ENCODE data around the gene WDFY4.

WDFY4 gene

DNA sequence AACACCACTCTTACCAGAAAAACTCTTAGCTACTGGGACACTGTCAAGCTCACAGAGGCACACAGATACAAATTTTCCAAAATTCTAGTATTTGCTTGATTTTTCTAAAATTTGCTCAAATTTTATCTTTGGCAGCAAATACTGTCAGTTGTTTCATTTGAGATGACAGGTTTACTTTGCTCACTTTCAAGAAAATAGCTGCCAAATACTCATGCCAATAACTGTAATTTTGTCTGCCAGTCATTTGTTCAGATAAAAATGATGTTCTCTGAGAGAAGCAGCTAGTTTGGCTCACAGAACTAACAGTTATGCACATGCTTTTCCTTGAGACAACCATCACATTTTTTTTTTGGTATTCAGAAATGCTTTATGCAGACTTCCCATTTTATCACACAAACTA, 172.2 kb downstream of the WDFY4 start:
- no peak for DNase-seq (ENCODE audit: insufficient read length, low spot score)

DNA sequence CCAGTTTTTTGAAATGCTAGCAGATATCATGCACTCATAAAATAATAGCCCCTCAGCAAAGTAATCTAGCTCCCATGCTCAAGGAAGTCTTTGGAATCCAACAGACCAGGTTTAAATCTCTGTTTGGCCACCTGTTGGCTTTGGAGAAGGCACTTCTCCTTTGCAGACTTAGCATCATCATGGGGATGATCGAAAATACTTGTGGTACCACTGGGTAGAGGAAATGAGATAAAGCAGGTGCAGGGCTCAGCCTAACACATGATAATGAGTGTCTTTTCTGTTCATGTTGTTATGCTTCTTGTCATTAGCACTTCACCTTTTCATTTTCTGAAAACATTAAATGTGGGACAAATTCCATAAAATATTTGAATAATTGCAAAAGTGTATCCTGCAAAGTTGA, 187.6 kb downstream of the WDFY4 start:
- no peak for FAIRE-seq

More for the DNA sequence above, 172.2 kb downstream of the WDFY4 start:
- TF ChIP-seq CTCF (IDR thresholded peaks at IDR 0.05; ENCODE audit: insufficient read depth, missing control alignments), result no peak
- no peak for FAIRE-seq

GRCh38 chr10:48878091-48878490, 193.4 kb downstream of the WDFY4 start:
- no peak for FAIRE-seq
- no peak for DNase-seq (ENCODE audit: insufficient read length, low spot score)
- TF ChIP-seq CTCF (IDR thresholded peaks at IDR 0.05; ENCODE audit: insufficient read depth, missing control alignments), result no peak

More for the DNA sequence above, 187.6 kb downstream of the WDFY4 start:
- no peak for DNase-seq (ENCODE audit: insufficient read length, low spot score)
- TF ChIP-seq CTCF (IDR thresholded peaks at IDR 0.05; ENCODE audit: insufficient read depth, missing control alignments), result no peak

DNA sequence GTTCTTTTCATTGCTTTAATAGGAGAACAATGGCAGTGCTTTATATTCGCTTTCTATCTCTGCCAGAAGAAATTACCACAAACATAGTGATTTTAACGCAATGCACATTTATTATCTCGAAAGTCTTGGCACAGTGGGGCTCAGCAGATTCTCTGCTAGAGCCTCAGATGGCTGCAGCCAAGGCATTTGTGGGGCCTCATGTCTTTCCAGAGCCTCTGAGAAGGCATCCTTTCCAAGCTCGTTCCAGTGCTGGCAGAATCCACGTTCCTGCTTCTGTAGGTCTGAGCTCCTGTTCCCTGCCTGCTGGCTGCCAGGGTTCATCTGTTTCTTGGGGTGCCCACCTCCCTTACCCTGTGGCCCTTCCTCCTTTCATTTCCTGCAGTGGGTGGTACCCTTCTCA, 194.8 kb downstream of the WDFY4 start:
- TF ChIP-seq CTCF (IDR thresholded peaks at IDR 0.05; ENCODE audit: insufficient read depth, missing control alignments), result no peak
- FAIRE-seq, result no peak

GRCh38 chr10:48880016-48880705, 195.5 kb downstream of the WDFY4 start:
- no peak for TF ChIP-seq CTCF (IDR thresholded peaks at IDR 0.05; ENCODE audit: insufficient read depth, missing control alignments)

More for the DNA sequence above, 194.8 kb downstream of the WDFY4 start:
- no peak for DNase-seq (ENCODE audit: insufficient read length, low spot score)

GRCh38 chr10:48881937-48882336, 197.3 kb downstream of the WDFY4 start:
- FAIRE-seq (no peak), DNase-seq (ENCODE audit: insufficient read length, low spot score) (no peak)
- no peak for TF ChIP-seq CTCF (IDR thresholded peaks at IDR 0.05; ENCODE audit: insufficient read depth, missing control alignments)

More at GRCh38 chr10:48880016-48880705, 195.5 kb downstream of the WDFY4 start:
- DNase-seq (ENCODE audit: insufficient read length, low spot score) (no peak), FAIRE-seq (no peak)

- no peak for FAIRE-seq
- no peak for TF ChIP-seq CTCF (IDR thresholded peaks at IDR 0.05; ENCODE audit: insufficient read depth, missing control alignments)
Observed at GRCh38 chr10:48882881-48883280, 198.2 kb downstream of the WDFY4 start.

More at GRCh38 chr10:48882881-48883280, 198.2 kb downstream of the WDFY4 start:
- no peak for DNase-seq (ENCODE audit: insufficient read length, low spot score)
